Activated CD4-positive, alpha-beta T cell treated with anti-CD3 and anti-CD28 coated beads, Interleukin-2, amount 10 ng/mL, durations not matched to agents 7 days and 5 days (primary cell): ENCODE measurements around the gene PPP6R2. TPM values are rescaled to one million over a fixed set of nuclear protein-coding genes. Genes with fewer than 3 reads are reported as not detected.

Experiments used
- CTCF ChIA-PET: fragments of 350-600 bp; sonication (Branson Sonifier 250); formaldehyde crosslinking; loops from one replicate; lab custom pipeline; 2021; ENCODE audit warnings: antibody characterized with exemption; lab: Charles Lee
- POLR2A ChIA-PET: fragments of 350-600 bp; sonication (Branson Sonifier 250); formaldehyde crosslinking; loops from one replicate; lab custom pipeline; 2021; ENCODE audit warnings: antibody characterized with exemption; lab: Charles Lee
- DNase-seq: peaks from one replicate; pipeline ENCODE4 v3.0.0-alpha.2; 2020
- H3K27ac Mint-ChIP-seq: one replicate; pipeline ENCODE4 v1.8.0; 2021; ENCODE audit warnings: mild to moderate bottlenecking, moderate library complexity, mixed read lengths
- H3K27me3 Mint-ChIP-seq: one replicate; pipeline ENCODE4 v1.8.0; 2021; ENCODE audit warnings: mixed read lengths
- H3K36me3 Mint-ChIP-seq: one replicate; pipeline ENCODE4 v1.8.0; 2021; ENCODE audit warnings: low read depth, mixed read lengths
- H3K4me1 Mint-ChIP-seq: one replicate; pipeline ENCODE4 v1.8.0; 2021; ENCODE audit warnings: mixed read lengths
- H3K4me3 Mint-ChIP-seq: one replicate; pipeline ENCODE4 v1.8.0; 2021; ENCODE audit warnings: mild to moderate bottlenecking, moderate library complexity, mixed read lengths
- H3K9me3 Mint-ChIP-seq: one replicate; pipeline ENCODE4 v1.8.0; 2021; ENCODE audit warnings: mixed read lengths
- total RNA-seq, 2 experiments: library from RNA; stranded (reverse); gene quantifications; one replicate each; pipeline ENCODE4 v1.2.3, GENCODE V29; 2021

PPP6R2 gene, protein sequence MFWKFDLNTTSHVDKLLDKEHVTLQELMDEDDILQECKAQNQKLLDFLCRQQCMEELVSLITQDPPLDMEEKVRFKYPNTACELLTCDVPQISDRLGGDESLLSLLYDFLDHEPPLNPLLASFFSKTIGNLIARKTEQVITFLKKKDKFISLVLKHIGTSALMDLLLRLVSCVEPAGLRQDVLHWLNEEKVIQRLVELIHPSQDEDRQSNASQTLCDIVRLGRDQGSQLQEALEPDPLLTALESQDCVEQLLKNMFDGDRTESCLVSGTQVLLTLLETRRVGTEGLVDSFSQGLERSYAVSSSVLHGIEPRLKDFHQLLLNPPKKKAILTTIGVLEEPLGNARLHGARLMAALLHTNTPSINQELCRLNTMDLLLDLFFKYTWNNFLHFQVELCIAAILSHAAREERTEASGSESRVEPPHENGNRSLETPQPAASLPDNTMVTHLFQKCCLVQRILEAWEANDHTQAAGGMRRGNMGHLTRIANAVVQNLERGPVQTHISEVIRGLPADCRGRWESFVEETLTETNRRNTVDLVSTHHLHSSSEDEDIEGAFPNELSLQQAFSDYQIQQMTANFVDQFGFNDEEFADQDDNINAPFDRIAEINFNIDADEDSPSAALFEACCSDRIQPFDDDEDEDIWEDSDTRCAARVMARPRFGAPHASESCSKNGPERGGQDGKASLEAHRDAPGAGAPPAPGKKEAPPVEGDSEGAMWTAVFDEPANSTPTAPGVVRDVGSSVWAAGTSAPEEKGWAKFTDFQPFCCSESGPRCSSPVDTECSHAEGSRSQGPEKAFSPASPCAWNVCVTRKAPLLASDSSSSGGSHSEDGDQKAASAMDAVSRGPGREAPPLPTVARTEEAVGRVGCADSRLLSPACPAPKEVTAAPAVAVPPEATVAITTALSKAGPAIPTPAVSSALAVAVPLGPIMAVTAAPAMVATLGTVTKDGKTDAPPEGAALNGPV
- 10 to 100 TPM; 55.6 to 67.6 TPM for total RNA-seq

DNA sequence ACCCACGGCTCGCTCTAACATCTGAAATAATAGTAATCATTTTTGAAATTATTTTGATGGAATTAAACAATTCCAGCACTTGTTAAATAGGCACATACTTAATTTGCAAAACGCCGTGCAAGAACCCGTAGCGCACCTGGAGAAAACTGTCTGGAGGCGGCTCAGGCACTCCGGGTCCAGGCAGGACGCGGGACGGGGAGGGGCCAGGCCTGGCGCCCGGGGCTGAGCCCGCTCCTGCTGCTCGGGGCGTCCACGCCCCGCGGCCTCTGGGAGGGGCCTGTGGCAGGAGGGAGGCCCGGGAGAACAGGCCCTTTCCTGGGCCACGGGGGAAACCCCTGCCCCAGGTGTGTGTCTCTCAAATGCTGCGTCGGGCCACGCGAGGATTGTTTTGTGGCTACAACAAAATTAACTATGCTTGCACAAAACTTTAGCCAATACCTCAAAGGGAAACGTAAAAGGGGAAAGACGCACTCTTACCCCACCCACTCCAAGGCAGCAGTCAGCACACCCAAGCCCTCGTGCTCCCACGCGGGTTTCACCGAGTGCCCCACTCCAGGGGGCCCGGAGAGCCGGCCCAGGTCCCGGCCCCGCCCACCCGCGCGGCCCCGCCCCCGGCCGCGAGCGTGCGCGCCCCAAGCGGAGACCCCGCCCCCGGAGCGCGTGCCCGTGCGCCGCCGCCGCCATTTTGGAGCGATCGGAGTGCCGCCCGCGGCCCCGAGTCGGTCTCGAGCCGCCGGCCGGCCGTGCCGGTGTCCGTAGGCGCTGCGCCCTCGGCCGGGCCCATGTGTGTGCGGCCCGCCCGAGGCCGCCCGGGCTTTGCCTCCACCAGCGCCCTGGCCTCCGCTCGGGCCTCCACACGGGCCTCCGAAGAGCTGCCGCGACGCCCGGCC is at the start of gene PPP6R2:
PPP6R2 (plus strand) TSS at position 677 of the 890 bp plus-strand sequence. CDS start 50,582 bp downstream, outside the sequence.
- H3K27me3 Mint-ChIP-seq, result no peaks in the 10 kb centered on the region
- peak within 1 kb of the TSS; percentile 94 for H3K27ac Mint-ChIP-seq
- peaks cover 11% of the 10 kb centered on the region for H3K4me1 Mint-ChIP-seq
- ChIA-PET POLR2A (no interaction called here), CTCF (interaction anchor here (0.6 to 2.6 kb wide), 19 partner anchors 9 to 279 kb away, joined by 3 to 17 read pairs (median 4); partner anchors contain the start of genes DENND6B, HDAC10, MAPK12 and SCO2)
- DNase-seq, result peak; percentile 84
- H3K9me3 Mint-ChIP-seq, result no peaks in the 10 kb centered on the region
- H3K4me3 Mint-ChIP-seq, result peak within 1 kb of the TSS; percentile 79
- no peaks in the 10 kb centered on the region for H3K36me3 Mint-ChIP-seq

DNA sequence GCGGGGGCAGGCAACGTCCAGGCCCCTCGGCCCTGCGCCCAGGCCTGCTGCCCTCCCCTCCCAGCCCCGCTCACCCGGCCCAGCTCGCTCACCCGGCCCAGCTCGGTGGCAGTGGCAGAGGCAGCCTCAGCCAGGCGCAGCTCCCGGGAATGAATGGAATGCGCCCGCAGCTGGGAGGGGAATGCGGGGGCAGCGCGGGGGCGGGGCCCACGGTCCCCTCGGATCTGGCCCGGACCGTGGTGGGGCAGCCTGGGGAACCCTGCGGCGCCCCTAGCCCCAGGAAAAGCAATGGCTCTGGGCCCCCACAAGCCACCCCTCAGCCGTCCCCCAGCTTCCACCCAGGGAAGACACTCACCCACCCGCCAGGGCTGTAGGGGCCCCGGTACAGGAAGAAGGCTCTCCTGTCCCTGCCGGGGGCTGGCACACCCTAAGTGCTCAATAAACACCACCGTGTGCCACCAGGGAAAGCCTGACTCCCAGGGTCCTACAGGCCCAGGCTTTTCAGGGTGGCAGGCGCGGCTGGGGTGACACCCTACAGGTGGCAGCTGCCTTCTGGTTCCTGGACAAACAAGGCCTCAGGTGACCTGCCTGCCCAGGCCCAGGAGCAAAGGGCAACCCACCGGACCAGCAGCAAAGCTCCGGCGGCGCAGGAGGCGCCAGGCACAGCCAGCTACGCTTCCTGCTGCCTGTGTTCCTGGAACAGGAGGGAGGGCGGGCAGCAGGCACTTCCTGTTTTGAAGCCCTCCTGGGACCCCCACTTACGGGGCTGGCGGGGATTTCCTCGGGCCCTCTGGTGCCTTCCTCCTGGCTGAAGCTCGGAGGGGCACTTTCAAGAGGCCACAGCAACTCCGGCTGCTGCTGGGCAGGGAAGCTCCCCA is 49.4 kb upstream of the PPP6R2 start:
- Mint-ChIP-seq H3K9me3 (no peaks in the 10 kb centered on the region), H3K27ac (no peak overlapping the region), H3K4me3 (no peak overlapping the region), H3K27me3 (peaks cover 22% of the 10 kb centered on the region), H3K4me1 (peaks cover 12% of the 10 kb centered on the region), H3K36me3 (no peaks in the 10 kb centered on the region)
- DNase-seq, result no peak
- ChIA-PET CTCF (interaction anchor here (0.6 to 5.4 kb wide), 3 partner anchors 11 to 200 kb away, joined by 3 to 38 read pairs (median 4); no protein-coding TSS in a partner anchor), POLR2A (no interaction called here)

DNA sequence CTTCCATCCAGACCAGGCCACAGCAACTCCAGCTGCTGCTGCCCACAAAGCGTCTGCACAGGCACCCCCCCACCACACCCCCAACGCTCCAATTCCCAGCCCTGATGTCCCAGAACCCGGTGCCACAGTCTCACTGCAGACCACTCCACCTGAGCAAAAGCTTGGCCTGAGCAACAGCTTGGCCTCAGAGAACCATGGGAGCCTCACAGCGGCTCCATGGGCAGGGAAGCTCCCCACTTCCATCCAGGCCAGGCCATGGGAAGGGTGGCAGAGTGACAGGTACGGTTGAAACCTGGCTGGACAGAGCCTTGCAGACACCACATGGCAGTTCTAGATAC is 48.8 kb upstream of the PPP6R2 start:
- Mint-ChIP-seq H3K36me3 (no peaks in the 10 kb centered on the region), H3K27me3 (peaks cover 24% of the 10 kb centered on the region), H3K9me3 (no peaks in the 10 kb centered on the region), H3K4me1 (peaks cover 12% of the 10 kb centered on the region), H3K27ac (no peak overlapping the region), H3K4me3 (no peak overlapping the region)
- POLR2A ChIA-PET, result no interaction called here
- DNase-seq, result no peak
- CTCF ChIA-PET, result interaction anchor here (0.6 to 5.4 kb wide), 3 partner anchors 10 to 199 kb away, joined by 3 to 38 read pairs (median 4); no protein-coding TSS in a partner anchor

DNA sequence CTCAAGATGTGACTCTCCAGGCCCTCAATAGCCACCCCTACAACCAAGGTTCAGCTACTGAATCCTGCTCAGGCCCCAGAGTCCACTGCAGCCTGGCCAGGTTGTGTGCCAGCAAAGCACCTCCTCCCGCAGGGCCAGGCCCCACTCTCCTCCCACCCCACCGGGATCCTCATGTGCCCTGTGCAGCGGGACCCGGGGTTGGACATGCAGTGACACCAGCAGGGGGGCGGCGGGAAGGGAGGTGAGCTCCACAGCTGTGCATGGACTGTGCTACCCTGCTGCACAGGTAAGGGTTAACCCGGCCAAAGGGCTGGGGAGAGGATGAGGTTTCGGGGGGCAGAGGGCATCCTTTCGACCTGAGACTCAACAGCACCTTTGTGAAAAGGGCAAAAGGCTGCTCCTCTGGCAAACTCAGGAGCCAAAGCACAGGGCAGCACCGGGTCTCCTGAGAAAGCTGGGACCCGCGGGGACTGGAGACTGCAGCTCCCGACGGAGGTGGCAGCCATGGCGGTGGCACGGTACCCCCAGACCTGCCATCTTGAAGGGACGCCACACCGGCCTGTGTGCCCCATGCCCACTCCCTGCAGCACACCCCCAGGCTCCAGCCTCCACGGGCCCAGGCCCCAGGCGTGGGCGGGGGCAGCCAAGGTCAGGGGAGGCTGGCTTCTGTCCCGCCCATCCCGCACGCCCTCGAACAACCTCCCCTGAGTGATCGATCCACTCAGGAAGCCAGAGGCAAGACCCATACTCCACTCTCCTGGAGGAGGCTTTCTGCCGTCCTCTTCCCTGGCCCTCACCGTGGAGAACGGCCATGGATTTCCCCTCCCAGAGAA is 46.3 kb upstream of the PPP6R2 start:
- Mint-ChIP-seq H3K9me3 (no peaks in the 10 kb centered on the region), H3K36me3 (no peaks in the 10 kb centered on the region), H3K27ac (no peak overlapping the region), H3K4me1 (peaks cover 12% of the 10 kb centered on the region), H3K4me3 (no peak overlapping the region), H3K27me3 (peaks cover 22% of the 10 kb centered on the region)
- ChIA-PET CTCF (interaction anchor here (0.6 to 2.7 kb wide), 4 partner anchors 8 to 53 kb away, joined by 3 to 15 read pairs (median 4); no protein-coding TSS in a partner anchor), POLR2A (no interaction called here)
- no peak for DNase-seq

DNA sequence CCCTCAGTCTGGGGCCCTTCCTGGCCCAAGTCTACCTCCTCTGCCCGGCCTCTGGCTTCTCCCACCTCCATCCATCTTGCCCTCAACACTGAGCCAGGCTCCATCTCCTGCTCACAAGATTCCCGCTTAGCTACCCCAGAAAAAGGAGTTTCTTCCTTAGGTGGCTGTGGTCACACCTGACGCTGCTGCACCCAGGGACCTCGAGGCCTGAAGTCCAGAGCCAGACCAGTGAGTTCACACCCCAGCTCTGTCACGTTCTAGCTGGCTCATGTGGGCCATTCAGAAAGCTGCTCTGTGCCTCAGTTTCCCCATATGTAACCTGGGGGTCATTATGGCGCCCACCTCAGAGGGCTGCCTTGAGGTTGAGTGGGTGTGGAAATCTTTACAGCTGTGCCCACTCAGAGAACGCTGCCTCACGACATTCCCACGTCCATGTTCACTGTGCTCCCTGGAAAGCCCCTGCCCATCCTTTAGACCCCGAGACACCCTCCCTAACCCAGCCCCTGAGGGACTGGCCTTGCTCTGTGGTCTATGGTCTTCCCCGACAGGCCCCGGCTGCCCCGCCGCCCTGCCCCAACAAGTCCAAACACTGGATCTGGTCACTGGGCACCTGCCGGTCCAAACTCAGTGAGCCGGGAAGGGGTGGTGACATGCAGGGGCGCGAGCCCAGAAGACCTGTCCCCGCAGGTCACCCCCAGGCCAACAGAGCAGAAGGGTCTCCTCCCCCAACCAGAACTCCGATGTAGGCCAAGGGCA is 45.4 kb upstream of the PPP6R2 start:
- peaks cover 4% of the 10 kb centered on the region for H3K4me1 Mint-ChIP-seq
- H3K27me3 Mint-ChIP-seq, result peaks cover 15% of the 10 kb centered on the region
- no peak for DNase-seq
- no peak overlapping the region for H3K27ac Mint-ChIP-seq
- H3K36me3 Mint-ChIP-seq, result no peaks in the 10 kb centered on the region
- H3K9me3 Mint-ChIP-seq, result no peaks in the 10 kb centered on the region
- H3K4me3 Mint-ChIP-seq, result no peak overlapping the region
- ChIA-PET POLR2A (no interaction called here), CTCF (interaction anchor here (0.6 to 2.7 kb wide), 3 partner anchors 16 to 52 kb away, joined by 3 to 15 read pairs (median 4); no protein-coding TSS in a partner anchor)

DNA sequence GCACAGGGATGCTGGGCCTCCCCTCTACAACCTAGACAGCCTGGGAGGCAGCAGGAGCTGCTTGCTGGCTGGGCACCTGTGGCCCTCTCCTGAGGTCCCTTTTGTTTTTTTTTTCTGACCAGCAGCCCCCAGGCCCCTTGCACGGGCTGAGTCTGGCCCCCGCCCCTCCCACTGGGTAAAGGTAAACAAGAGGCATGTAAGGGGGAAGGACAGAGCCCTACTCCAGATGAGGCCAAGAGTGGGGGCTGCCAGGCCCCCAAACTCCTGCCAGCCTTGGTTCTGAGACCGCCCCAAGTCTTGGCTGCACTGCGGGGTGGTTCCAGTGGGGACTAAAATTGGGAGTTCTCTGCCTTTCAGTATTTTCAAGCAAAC is 44.9 kb upstream of the PPP6R2 start:
- ChIA-PET CTCF (interaction anchor here (0.6 to 1.0 kb wide), 2 partner anchors 15 to 22 kb away, joined by 3 to 4 read pairs; no protein-coding TSS in a partner anchor), POLR2A (no interaction called here)
- no peaks in the 10 kb centered on the region for H3K36me3 Mint-ChIP-seq
- no peaks in the 10 kb centered on the region for H3K9me3 Mint-ChIP-seq
- no peaks in the 10 kb centered on the region for H3K4me1 Mint-ChIP-seq
- peaks cover 11% of the 10 kb centered on the region for H3K27me3 Mint-ChIP-seq
- no peak overlapping the region for H3K4me3 Mint-ChIP-seq
- H3K27ac Mint-ChIP-seq, result no peak overlapping the region
- no peak for DNase-seq

DNA sequence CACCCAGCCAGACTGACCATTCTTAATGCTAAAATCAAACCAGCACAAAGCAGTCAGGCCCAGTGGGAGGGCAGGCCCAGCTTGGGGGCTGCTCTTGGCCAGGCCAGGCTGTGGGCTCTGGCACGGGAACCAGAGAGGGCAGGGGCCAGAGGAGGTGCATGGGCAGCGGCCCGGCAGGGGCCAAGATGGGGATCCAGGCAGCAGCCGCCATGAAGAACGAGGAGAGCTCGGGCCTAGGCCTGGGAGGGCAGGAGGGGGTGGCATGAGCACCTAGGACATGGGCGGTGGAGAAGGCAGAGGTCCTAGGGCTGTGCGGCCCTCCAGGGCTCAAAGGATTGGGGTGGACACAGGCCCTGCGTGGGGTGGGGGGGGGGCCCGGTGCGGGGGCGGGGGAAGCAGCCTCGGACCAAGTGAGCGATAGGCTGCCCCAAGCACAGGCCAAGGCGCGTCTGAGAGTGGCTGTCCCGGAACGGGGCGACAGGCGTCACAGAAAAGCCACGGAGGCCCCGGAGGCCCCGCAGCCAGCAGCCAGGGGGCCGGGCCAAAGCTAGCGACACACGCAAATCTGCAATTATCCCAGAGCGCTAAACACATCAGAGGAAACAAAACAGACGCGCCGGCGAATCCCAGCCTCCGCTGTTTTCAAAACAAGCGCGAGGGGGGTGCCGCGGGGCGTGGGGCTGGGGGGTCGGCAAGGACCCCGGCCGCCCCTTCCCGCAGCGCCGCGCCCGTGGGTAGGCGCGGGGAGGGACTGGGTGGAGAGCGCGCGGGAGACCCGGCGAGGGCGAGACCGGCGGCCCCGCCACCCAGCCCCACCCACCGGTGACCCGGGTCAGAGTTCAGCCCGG is 44.0 kb upstream of the PPP6R2 start:
- Mint-ChIP-seq H3K36me3 (no peaks in the 10 kb centered on the region), H3K27ac (no peak overlapping the region), H3K4me1 (peaks cover 2% of the 10 kb centered on the region), H3K27me3 (peaks cover 13% of the 10 kb centered on the region), H3K4me3 (no peak overlapping the region), H3K9me3 (no peaks in the 10 kb centered on the region)
- ChIA-PET CTCF (interaction anchor here (1.0 kb wide), 1 partner anchor 23 kb away, joined by 3 read pairs; no protein-coding TSS in a partner anchor), POLR2A (no interaction called here)
- no peak for DNase-seq

DNA sequence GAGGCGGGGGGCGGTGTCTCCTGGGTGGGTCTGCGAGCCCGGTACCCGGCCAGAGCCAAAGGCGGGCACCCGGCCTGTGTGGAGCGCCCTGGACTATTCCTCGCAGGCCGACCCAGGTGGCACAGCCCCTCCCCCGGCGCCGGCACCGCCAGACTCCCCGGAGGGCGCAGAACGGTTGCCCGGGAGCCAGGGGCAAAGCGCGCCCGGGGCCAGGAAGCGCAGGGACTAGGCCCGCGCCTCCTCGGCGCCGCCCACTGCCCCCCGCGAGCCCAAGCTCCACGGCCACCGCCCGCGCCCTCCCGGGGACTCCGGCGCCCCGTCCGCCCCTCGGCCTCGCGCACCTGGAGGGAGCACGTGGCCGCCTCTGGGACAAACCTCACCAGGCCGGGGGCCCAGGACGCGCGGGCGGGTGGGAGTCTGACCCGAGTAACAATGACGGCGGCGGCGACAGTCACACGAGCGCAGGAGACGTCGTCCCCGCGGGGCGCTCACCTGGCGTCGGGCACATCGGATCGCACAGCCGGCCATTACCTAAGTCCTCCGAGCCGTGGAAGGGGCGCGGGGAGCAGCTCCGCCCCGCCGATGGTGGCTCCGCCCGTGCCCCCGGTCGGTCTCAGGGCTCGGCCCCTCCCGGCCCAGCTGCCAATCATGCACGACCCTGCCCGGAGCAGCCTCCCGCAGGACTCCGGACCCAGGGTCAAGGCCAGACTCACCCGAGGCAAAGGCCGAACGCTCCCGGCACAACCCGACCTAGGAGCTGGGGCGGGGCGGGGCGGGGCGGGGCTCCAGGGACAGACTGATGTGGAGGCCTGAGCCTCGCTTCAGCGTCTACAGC is 43.1 kb upstream of the PPP6R2 start:
- Mint-ChIP-seq H3K36me3 (no peaks in the 10 kb centered on the region), H3K4me1 (peaks cover 5% of the 10 kb centered on the region), H3K4me3 (no peak overlapping the region), H3K27me3 (peaks cover 10% of the 10 kb centered on the region), H3K9me3 (no peaks in the 10 kb centered on the region), H3K27ac (no peak overlapping the region)
- no peak for DNase-seq
- POLR2A ChIA-PET, result no interaction called here
- CTCF ChIA-PET, result no interaction called here

DNA sequence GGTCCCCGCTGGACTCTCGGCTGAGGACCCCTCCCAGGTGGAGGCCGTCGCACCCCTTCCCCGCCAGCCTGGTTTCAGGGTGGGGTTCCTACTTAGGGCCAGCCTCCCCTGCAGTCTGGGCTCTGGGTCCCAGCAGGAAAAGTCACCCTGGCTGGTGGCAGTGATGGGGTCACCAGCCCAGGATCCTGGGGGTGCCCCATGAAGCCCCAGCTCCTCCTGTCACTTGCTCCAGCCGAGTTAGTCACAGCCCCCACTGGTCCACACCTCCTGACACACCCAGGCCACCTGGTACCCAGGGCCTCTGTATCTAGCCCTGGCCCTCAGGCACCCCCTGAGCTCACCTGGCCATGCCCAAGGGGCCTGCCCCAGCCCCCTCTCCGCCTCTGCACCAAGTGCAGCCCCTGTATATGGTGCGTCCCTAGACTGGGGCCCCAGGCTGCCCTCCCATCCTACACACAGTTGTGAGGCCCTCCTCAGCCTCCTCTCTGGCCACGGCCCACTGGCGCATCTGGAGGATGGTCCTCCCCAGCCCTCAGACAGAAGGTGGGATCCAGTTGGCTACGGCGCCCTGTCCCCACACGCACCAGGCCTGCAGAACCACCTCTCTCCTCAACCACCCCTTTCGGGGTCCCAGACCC is 42.4 kb upstream of the PPP6R2 start:
- Mint-ChIP-seq H3K36me3 (no peaks in the 10 kb centered on the region), H3K27ac (no peak overlapping the region), H3K27me3 (peaks cover 10% of the 10 kb centered on the region), H3K4me3 (no peak overlapping the region), H3K9me3 (no peaks in the 10 kb centered on the region), H3K4me1 (peaks cover 5% of the 10 kb centered on the region)
- DNase-seq, result no peak
- CTCF ChIA-PET, result no interaction called here
- POLR2A ChIA-PET, result no interaction called here
